GM18868 (cell line): Measurements from ENCODE around the gene OR13C8.
"Not testable (repeated sequence)": the region's sequence is repeated elsewhere in the genome, so short reads cannot be mapped to it uniquely, and the experiment has no call there.

Experiments
- ATAC-seq: cut with Tn5 transposase; IDR thresholded peaks from one replicate; pipeline ENCODE4 v1.9.1; 2021; ENCODE audit warnings: mild to moderate bottlenecking, moderate library complexity; ENCODE audit not compliant: unreplicated experiment

Gene OR13C8

GRCh38 chr9:104568868-104569267 is at the start of gene OR13C8:
OR13C8 (plus strand) TSS chr9:104569168; CDS start chr9:104569168, 0 bp downstream.
- no peak for ATAC-seq

- ATAC-seq: not testable (repeated sequence)
Measured at GRCh38 chr9:104520241-104520640, 48.7 kb upstream of the OR13C8 start.

- no peak for ATAC-seq
Measured at GRCh38 chr9:104527109-104527508, 41.9 kb upstream of the OR13C8 start, which contains the start of gene OR13C4. OR13C4 (minus strand) TSS chr9:104527209; CDS start chr9:104527209, 0 bp downstream.

GRCh38 chr9:104536756-104537155 is 32.2 kb upstream of the OR13C8 start, which contains the start of gene OR13C3:
OR13C3 (minus strand) TSS chr9:104536856; CDS start chr9:104536723, 133 bp downstream.
- no peak for ATAC-seq

- ATAC-seq: no peak
Measured at GRCh38 chr9:104539275-104539674, 29.7 kb upstream of the OR13C8 start.

GRCh38 chr9:104544644-104545043 is 24.3 kb upstream of the OR13C8 start:
- no peak for ATAC-seq

- no peak for ATAC-seq
Measured at GRCh38 chr9:104553261-104553660, 15.7 kb upstream of the OR13C8 start.

GRCh38 chr9:104555521-104555920 is 13.4 kb upstream of the OR13C8 start:
- no peak for ATAC-seq

GRCh38 chr9:104556830-104557634 is 11.9 kb upstream of the OR13C8 start:
- no peak for ATAC-seq

- no peak for ATAC-seq
Measured at GRCh38 chr9:104564358-104564757, 4.6 kb upstream of the OR13C8 start.

GRCh38 chr9:104572612-104573011 is 3.6 kb downstream of the OR13C8 start:
- no peak for ATAC-seq

- no peak for ATAC-seq
Measured at GRCh38 chr9:104575456-104575855, 6.5 kb downstream of the OR13C8 start.

- no peak for ATAC-seq
Measured at GRCh38 chr9:104577263-104577662, 8.3 kb downstream of the OR13C8 start.

GRCh38 chr9:104580562-104580961 is 11.6 kb downstream of the OR13C8 start:
- ATAC-seq: no peak

GRCh38 chr9:104586496-104587180 is 17.7 kb downstream of the OR13C8 start:
- ATAC-seq: no peak

GRCh38 chr9:104589626-104590025 is 20.7 kb downstream of the OR13C8 start:
- ATAC-seq: no peak

GRCh38 chr9:104598749-104599148 is 29.8 kb downstream of the OR13C8 start:
- ATAC-seq: not testable (repeated sequence)

GRCh38 chr9:104599313-104599712 is 30.3 kb downstream of the OR13C8 start, which contains the start of gene OR13C5:
OR13C5 (minus strand) TSS chr9:104599413; CDS start chr9:104599413, 0 bp downstream.
- not testable (repeated sequence) for ATAC-seq

- ATAC-seq: no peak
Measured at GRCh38 chr9:104604801-104605200, 35.8 kb downstream of the OR13C8 start.

GRCh38 chr9:104605527-104605926 is 36.6 kb downstream of the OR13C8 start, which contains the start of gene OR13C2:
OR13C2 (minus strand) TSS chr9:104605627; CDS start chr9:104605627, 0 bp downstream.
- not testable (repeated sequence) for ATAC-seq

- ATAC-seq: no peak
Measured at GRCh38 chr9:104606152-104606551, 37.2 kb downstream of the OR13C8 start.

GRCh38 chr9:104608336-104608735 is 39.4 kb downstream of the OR13C8 start:
- ATAC-seq: no peak
